RWPE2 (cell line): Measurements from ENCODE around the gene LIMS1.
"Not testable (repeated sequence)": the region's sequence is repeated elsewhere in the genome, so short reads cannot be mapped to it uniquely, and the experiment has no call there.

Experiments
- ATAC-seq: fragments of 200-7000 bp; cut with Tn5 transposase; 3 replicates; pipeline ENCODE4 v1.9.1; 2021; ENCODE audit warnings: low read depth
- DNase-seq: peaks from one replicate; pipeline ENCODE4 v3.0.0-alpha.2; 2020; ENCODE audit warnings: low spot score
- H3K27ac ChIP-seq: fragments of 450-650 bp; 2 replicates; pipeline ENCODE4 v1.5.1; 2017; ENCODE audit warnings: mild to moderate bottlenecking; ENCODE audit not compliant: poor library complexity, severe bottlenecking
- H3K27me3 ChIP-seq: fragments of 250-450 bp; sonication (Bioruptor Pico); 2 replicates; pipeline ENCODE4 v1.5.1; 2021; ENCODE audit warnings: mild to moderate bottlenecking, moderate library complexity; ENCODE audit not compliant: insufficient read depth, poor library complexity, severe bottlenecking
- H3K36me3 ChIP-seq: fragments of 250-450 bp; sonication (Bioruptor Pico); 2 replicates; pipeline ENCODE4 v1.5.1; 2020; ENCODE audit warnings: low read depth, mild to moderate bottlenecking, moderate library complexity
- H3K4me1 ChIP-seq: fragments of 250-450 bp; sonication (Bioruptor Pico); 2 replicates; pipeline ENCODE4 v1.5.1; 2021; ENCODE audit warnings: mild to moderate bottlenecking, moderate library complexity; ENCODE audit not compliant: insufficient read depth, poor library complexity, severe bottlenecking
- H3K4me3 ChIP-seq: fragments of 250-450 bp; sonication (Bioruptor Pico); 2 replicates; pipeline ENCODE4 v1.5.1; 2021; ENCODE audit warnings: mild to moderate bottlenecking, moderate library complexity; ENCODE audit not compliant: severe bottlenecking
- H3K9me3 ChIP-seq: fragments of 250-450 bp; sonication (Bioruptor Pico); 2 replicates; pipeline ENCODE4 v1.5.1; 2021; ENCODE audit warnings: mild to moderate bottlenecking, moderate library complexity; ENCODE audit not compliant: severe bottlenecking
- TF ChIP-seq, protein P1 (sequence below): fragments of 450-650 bp; IDR thresholded peaks from one replicate; pipeline ENCODE4 v1.5.1; 2017; ENCODE audit warnings: mild to moderate bottlenecking, moderate library complexity; ENCODE audit not compliant: poor library complexity, severe bottlenecking

The LIMS1 gene

DNA sequence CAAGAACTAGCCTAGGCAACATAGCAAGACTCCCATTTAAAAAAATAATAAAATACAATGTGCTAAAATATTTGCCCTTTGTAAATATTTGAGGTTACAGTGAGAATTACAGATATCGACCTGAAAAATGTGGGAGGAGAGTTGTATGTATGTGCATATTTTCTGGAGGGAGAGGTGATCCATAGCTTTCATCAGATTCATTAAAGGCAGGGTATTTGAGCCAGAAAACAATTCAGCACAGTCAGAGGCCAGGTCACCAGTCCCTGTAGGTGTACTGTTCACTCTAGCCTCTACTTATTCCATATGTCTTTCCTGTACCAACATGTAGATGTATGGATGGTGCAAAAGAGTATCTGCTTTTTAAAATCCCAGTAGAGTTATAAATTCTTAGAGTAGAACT lies 136.0 kb downstream of the LIMS1 start:
- H3K4me3 ChIP-seq, H3K27ac ChIP-seq, ATAC-seq, DNase-seq, H3K9me3 ChIP-seq, H3K27me3 ChIP-seq, H3K4me1 ChIP-seq, H3K36me3 ChIP-seq: not testable (repeated sequence)

- not testable (repeated sequence) for H3K4me3 ChIP-seq, DNase-seq, H3K27ac ChIP-seq, H3K27me3 ChIP-seq, H3K9me3 ChIP-seq, H3K4me1 ChIP-seq, H3K36me3 ChIP-seq
- ATAC-seq = peak; percentile 29; the same call in 2 of the 3 replicates
Observed at GRCh38 chr2:108672200-108672805, 138.0 kb downstream of the LIMS1 start.

DNA sequence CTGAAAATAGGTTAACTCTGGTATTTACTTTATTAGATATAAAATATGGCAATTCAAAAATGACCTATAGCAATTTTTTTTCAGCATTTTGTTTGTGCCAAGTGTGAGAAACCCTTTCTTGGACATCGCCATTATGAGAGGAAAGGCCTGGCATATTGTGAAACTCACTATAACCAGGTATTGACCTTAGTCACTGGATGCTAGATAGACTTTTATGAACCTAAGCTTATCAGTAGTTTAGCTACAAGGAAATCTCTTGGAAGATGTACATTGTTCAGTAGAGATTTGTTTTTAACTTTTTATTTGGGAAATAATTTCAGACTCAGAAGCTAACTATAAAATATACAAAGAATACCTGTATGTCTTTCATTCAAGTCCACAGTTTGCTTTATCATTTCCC lies 142.3 kb downstream of the LIMS1 start:
- not testable (repeated sequence) for H3K36me3 ChIP-seq, DNase-seq, H3K4me1 ChIP-seq, H3K9me3 ChIP-seq, ATAC-seq, H3K4me3 ChIP-seq, H3K27ac ChIP-seq, H3K27me3 ChIP-seq

GRCh38 chr2:108677239-108677744 lies 143.0 kb downstream of the LIMS1 start:
- H3K27me3 ChIP-seq, ATAC-seq, H3K4me3 ChIP-seq, DNase-seq, H3K4me1 ChIP-seq, H3K36me3 ChIP-seq, H3K9me3 ChIP-seq: not testable (repeated sequence)
- H3K27ac ChIP-seq = peak overlapping the region; percentile 71

- H3K27ac ChIP-seq = peak overlapping the region; percentile 71
- H3K4me3 ChIP-seq, H3K27me3 ChIP-seq, H3K4me1 ChIP-seq, H3K9me3 ChIP-seq, DNase-seq: not testable (repeated sequence)
- ATAC-seq = peak; percentile 93
- H3K36me3 ChIP-seq = peaks cover 17% of the 10 kb centered on the region; the same call in 1 of the 2 replicates
Observed at GRCh38 chr2:108678198-108678651, 144.0 kb downstream of the LIMS1 start.

- not testable (repeated sequence) for H3K4me1 ChIP-seq, DNase-seq, H3K4me3 ChIP-seq, ATAC-seq, H3K27ac ChIP-seq, H3K27me3 ChIP-seq, H3K9me3 ChIP-seq
- H3K36me3 ChIP-seq = peaks cover 29% of the 10 kb centered on the region
Observed at GRCh38 chr2:108680805-108681204, 146.5 kb downstream of the LIMS1 start.

- H3K36me3 ChIP-seq, DNase-seq, H3K9me3 ChIP-seq, H3K4me3 ChIP-seq, H3K27me3 ChIP-seq, H3K27ac ChIP-seq, H3K4me1 ChIP-seq: not testable (repeated sequence)
- ATAC-seq = peak; percentile 80
Observed at GRCh38 chr2:108688818-108689756, 154.8 kb downstream of the LIMS1 start.

DNA sequence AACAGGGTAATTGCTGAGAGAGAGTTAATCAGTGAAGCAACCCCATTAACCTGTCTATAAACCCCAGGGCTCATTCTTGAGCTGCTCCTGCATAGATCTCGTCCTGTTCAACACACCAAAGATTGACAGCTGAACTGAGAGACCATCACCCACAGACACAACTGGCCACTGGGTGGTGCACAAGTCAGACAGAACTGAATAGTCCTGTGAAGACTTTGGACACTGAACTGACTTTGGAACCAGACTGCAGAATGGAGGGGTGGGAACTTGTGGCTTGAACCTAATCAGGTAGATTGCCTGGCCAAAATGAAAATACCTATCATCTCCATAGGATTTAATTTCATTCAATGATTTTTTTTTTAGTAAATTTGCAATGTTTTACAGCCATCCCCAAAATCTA lies 155.7 kb downstream of the LIMS1 start:
- not testable (repeated sequence) for H3K27ac ChIP-seq, H3K4me1 ChIP-seq, H3K27me3 ChIP-seq, DNase-seq, H3K4me3 ChIP-seq, H3K36me3 ChIP-seq, H3K9me3 ChIP-seq
- peak; percentile 85 for ATAC-seq
- TF ChIP-seq, protein P1, sequence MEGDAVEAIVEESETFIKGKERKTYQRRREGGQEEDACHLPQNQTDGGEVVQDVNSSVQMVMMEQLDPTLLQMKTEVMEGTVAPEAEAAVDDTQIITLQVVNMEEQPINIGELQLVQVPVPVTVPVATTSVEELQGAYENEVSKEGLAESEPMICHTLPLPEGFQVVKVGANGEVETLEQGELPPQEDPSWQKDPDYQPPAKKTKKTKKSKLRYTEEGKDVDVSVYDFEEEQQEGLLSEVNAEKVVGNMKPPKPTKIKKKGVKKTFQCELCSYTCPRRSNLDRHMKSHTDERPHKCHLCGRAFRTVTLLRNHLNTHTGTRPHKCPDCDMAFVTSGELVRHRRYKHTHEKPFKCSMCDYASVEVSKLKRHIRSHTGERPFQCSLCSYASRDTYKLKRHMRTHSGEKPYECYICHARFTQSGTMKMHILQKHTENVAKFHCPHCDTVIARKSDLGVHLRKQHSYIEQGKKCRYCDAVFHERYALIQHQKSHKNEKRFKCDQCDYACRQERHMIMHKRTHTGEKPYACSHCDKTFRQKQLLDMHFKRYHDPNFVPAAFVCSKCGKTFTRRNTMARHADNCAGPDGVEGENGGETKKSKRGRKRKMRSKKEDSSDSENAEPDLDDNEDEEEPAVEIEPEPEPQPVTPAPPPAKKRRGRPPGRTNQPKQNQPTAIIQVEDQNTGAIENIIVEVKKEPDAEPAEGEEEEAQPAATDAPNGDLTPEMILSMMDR = peak; percentile 9
